Measurements from ENCODE around the gene OPHN1.

GRCh38 chrX:68416592-68416991, 16.7 kb downstream of the OPHN1 start:
- TF ChIP-seq NFYB (CRISPR knock-in tag; IDR thresholded peaks at IDR 0.05) (no peak), NFE2L2 (IDR thresholded peaks at IDR 0.05; ENCODE audit: low read length) (no peak), TAF1 (CRISPR knock-in tag; IDR thresholded peaks at IDR 0.05) (no peak)

All from HepG2 (cell line).